ENCODE results near the gene FBXW5. TPM values are rescaled to one million over a fixed set of nuclear protein-coding genes. Genes with fewer than 3 reads are reported as not detected.

Gene FBXW5
- total RNA-seq, 1 experiment from 2014 or later = 62.2 TPM

DNA sequence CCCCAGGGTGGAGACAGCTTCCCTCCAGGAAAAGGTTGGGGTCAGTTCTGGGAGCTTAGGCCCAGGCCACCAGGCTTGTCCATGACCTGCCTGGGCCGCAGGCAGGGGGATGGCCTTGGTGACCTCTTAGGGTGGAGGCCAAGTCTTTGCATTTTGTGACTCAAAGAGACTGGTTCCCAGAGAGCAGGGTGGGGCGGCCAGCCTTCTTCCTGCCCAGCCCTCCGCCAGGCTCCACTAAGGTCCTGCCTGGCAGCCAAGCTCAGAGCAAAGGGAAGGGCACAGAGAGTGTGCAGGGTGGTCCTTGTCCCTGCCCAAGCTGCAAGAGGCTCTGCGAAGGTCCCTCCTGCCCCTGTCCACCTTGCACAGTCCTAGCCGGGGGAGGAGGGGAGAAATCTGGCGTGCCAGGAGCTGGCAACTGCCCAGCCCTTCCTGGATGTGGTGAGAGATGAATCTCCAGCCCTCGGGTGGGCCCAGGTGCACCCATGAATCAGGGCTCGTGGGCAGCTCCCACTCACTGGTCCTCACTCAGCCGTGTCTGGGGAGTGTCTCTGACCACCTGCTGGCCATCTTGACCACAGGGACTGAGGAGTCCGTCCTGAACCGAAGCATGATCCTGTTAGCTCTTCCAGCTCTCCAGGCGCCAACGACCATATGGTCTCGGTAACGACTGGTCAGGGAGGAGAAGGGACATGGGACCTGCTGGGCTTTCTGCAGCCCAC is 30.4 kb upstream of the FBXW5 start:
- no CpG with 5 or more reads among the region's 15 CpGs for WGBS (ENCODE audit: extremely low coverage, insufficient read length, low lambda C conversion rate)
- Histone ChIP-seq H3K23me2 (ENCODE audit: insufficient read length, low read depth, low read length, poor library complexity, severe bottlenecking) (peaks cover 9% of the 10 kb centered on the region), H4K8ac (replicated peaks; ENCODE audit: insufficient read length, low read depth, low read length) (no peak overlapping the region), H3T11ph (ENCODE audit: low read length) (no peak overlapping the region), H3K56ac (ENCODE audit: insufficient read length, low read depth, low read length) (no peak overlapping the region), H4K91ac (ENCODE audit: insufficient read length, low read depth, low read length) (no peak overlapping the region), H2AK5ac (ENCODE audit: insufficient read length, low read length) (no peak overlapping the region), H2BK20ac (ENCODE audit: low read depth, low read length, poor library complexity, severe bottlenecking) (no peak overlapping the region), H3K4me1 (ENCODE audit: insufficient read depth, low read length) (no peaks in the 10 kb centered on the region; the same call in 1 of the 2 replicates), H3K79me2 (ENCODE audit: insufficient read depth, low read length) (no peaks in the 10 kb centered on the region), H2BK120ac (ENCODE audit: low read depth, low read length, poor library complexity, severe bottlenecking) (no peak overlapping the region), H2BK12ac (ENCODE audit: insufficient read length, low read depth, low read length) (no peak overlapping the region), H4K20me1 (ENCODE audit: control insufficient read depth, insufficient read depth, insufficient read length) (no peaks in the 10 kb centered on the region), H4K5ac (ENCODE audit: insufficient read length, low read depth, low read length) (no peak overlapping the region), H2BK5ac (ENCODE audit: insufficient read length, low read length) (no peak overlapping the region), H3K9ac (ENCODE audit: extremely low read depth, insufficient read length, low read length) (no peak overlapping the region), H3K4me2 (ENCODE audit: insufficient read depth, insufficient read length, low read length) (no peak overlapping the region), H3K79me1 (ENCODE audit: insufficient read depth, low read depth, low read length, poor library complexity, severe bottlenecking) (no peaks in the 10 kb centered on the region), H3K4ac (ENCODE audit: low read depth, low read length) (no peak overlapping the region), H2BK15ac (ENCODE audit: low read depth, low read length) (no peak overlapping the region), H3K18ac (ENCODE audit: insufficient read length, low read depth, low read length) (no peak overlapping the region), H3K23ac (ENCODE audit: insufficient read length, low read depth, low read length) (no peak overlapping the region), H2AFZ (ENCODE audit: low read length) (no peak overlapping the region), H3K9me3 (ENCODE audit: control insufficient read depth, low read depth, low read length) (no peaks in the 10 kb centered on the region), H3K14ac (ENCODE audit: insufficient read depth, low read length) (no peak overlapping the region), H3K27ac (ENCODE audit: insufficient read length, low read depth, low read length) (no peak overlapping the region), H3K27me3 (ENCODE audit: insufficient read depth, low read length) (no peaks in the 10 kb centered on the region)
- Mint-ChIP-seq H3K27me3 (ENCODE audit: low read depth) (peaks cover 6% of the 10 kb centered on the region), H3K4me3 (peak overlapping the region in 1 of 2 experiments; percentile 63; a peak in 2 of 5 replicates), H3K4me1 (peaks cover 2 to 9% of the 10 kb centered on the region in 2 experiments), H3K9me3 (no peaks in the 10 kb centered on the region), H3K36me3 (ENCODE audit: insufficient read depth in 1 of 3, low read depth in 3 of 3) (no peaks in the 10 kb centered on the region), H3K27ac (no peak overlapping the region)
- TF ChIP-seq, protein P1, sequence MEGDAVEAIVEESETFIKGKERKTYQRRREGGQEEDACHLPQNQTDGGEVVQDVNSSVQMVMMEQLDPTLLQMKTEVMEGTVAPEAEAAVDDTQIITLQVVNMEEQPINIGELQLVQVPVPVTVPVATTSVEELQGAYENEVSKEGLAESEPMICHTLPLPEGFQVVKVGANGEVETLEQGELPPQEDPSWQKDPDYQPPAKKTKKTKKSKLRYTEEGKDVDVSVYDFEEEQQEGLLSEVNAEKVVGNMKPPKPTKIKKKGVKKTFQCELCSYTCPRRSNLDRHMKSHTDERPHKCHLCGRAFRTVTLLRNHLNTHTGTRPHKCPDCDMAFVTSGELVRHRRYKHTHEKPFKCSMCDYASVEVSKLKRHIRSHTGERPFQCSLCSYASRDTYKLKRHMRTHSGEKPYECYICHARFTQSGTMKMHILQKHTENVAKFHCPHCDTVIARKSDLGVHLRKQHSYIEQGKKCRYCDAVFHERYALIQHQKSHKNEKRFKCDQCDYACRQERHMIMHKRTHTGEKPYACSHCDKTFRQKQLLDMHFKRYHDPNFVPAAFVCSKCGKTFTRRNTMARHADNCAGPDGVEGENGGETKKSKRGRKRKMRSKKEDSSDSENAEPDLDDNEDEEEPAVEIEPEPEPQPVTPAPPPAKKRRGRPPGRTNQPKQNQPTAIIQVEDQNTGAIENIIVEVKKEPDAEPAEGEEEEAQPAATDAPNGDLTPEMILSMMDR (conservative IDR thresholded peaks at IDR 0.05) = no peak
- DNase-seq = no peak
